ENCODE measurements around the gene MAP7D3. TPM values are rescaled to one million over a fixed set of nuclear protein-coding genes. Genes with fewer than 3 reads are reported as not detected.

MAP7D3 gene
- total and polyA plus RNA-seq, 2 of the 8 experiments (the other 6 are each of a cell fraction or from before 2014, with no cell fraction given) = 4.8 to 19.6 TPM

GRCh38 chrX:136272325-136272724, 21.1 kb upstream of the MAP7D3 start:
- Histone ChIP-seq H3K56ac (replicated peaks; ENCODE audit: insufficient read length, low read depth, low read length) (no peak overlapping the region), H3K79me1 (ENCODE audit: low read depth, low read length) (no peaks in the 10 kb centered on the region), H4K5ac (ENCODE audit: insufficient read length, low read depth, low read length) (no peak overlapping the region), H3K4me3 (ENCODE audit: extremely low read depth in 1 of 4, insufficient read depth in 2 of 4, low read depth in 3 of 4, low read length in 4 of 4) (no peak overlapping the region), H2BK15ac (ENCODE audit: low read length) (no peak overlapping the region), H4K20me1 (replicated peaks in 1 of 2; ENCODE audit: control insufficient read depth in 1 of 2, insufficient read depth in 2 of 2, low read length in 2 of 2) (no peaks in the 10 kb centered on the region), H2BK120ac (replicated peaks; ENCODE audit: low read depth, low read length) (no peak overlapping the region), H3K4me2 (ENCODE audit: insufficient read depth in 1 of 2, low read depth in 2 of 2, low read length in 2 of 2) (no peak overlapping the region), H3K36me3 (ENCODE audit: control insufficient read depth in 2 of 4, insufficient read depth in 4 of 4, low read length in 3 of 4) (no peaks in the 10 kb centered on the region), H3K23me2 (ENCODE audit: low read depth, low read length) (no peaks in the 10 kb centered on the region), H4K8ac (ENCODE audit: extremely low read depth, insufficient read depth, low read length) (no peak overlapping the region), H2AFZ (ENCODE audit: low read length) (no peak overlapping the region), H3K14ac (ENCODE audit: insufficient read length) (no peak overlapping the region), H2BK5ac (ENCODE audit: low read depth, low read length) (no peak overlapping the region), H4K91ac (replicated peaks; ENCODE audit: insufficient read length, low read length) (no peak overlapping the region), H3K9ac (replicated peaks in 1 of 4; ENCODE audit: extremely low read depth in 1 of 4, low read depth in 3 of 4, low read length in 3 of 4) (no peak overlapping the region), H3K9me3 (ENCODE audit: insufficient read depth in 2 of 2, low read depth in 1 of 2, low read length in 1 of 2) (no peaks in the 10 kb centered on the region), H3K4me1 (replicated peaks in 1 of 4; ENCODE audit: control insufficient read depth in 3 of 4, insufficient read depth in 4 of 4, low read length in 3 of 4) (no peaks in the 10 kb centered on the region), H2AK5ac (ENCODE audit: low read depth, low read length) (no peak overlapping the region), H2BK20ac (ENCODE audit: low read length) (no peak overlapping the region), H2BK12ac (ENCODE audit: low read depth, low read length) (no peak overlapping the region), H3K79me2 (ENCODE audit: control insufficient read depth in 1 of 2, insufficient read depth in 2 of 2, low read length in 2 of 2) (no peaks in the 10 kb centered on the region), H3K18ac (ENCODE audit: extremely low read depth, low read length) (no peak overlapping the region), H3K23ac (ENCODE audit: insufficient read length) (no peak overlapping the region), H3K4ac (replicated peaks; ENCODE audit: insufficient read length, low read depth, low read length) (no peak overlapping the region), H3K27ac (ENCODE audit: low read depth, low read length) (no peak overlapping the region), H3K27me3 (replicated peaks in 1 of 4; ENCODE audit: control insufficient read depth in 3 of 4, extremely low read depth in 1 of 4, insufficient read depth in 3 of 4, low read length in 3 of 4) (no peaks in the 10 kb centered on the region)
- no peak for FAIRE-seq
- POLR2A ChIA-PET (ENCODE audit: partially characterized antibody) = no interaction called here
- no CpG with 5 or more reads among the region's 1 CpG for WGBS, 2 experiments (ENCODE audit: extremely low coverage in 1 of 2, insufficient coverage in 1 of 2, insufficient read length in 1 of 2, insufficient replicate concordance in 2 of 2, low coverage in 1 of 2, low lambda C conversion rate in 2 of 2, missing lambda C conversion rate in 1 of 2)
- TF ChIP-seq SIRT6 (IDR thresholded peaks at IDR 0.05; ENCODE audit: low read length) (no peak), CTCF (IDR thresholded peaks at IDR 0.05; ENCODE audit: control extremely low read depth in 1 of 3, insufficient read depth in 1 of 3, low read depth in 1 of 3, low read length in 3 of 3) (peak in 1 of 3 experiments; percentile 13; a peak in 1 of 4 replicates)
- no peak for DNase-seq (ENCODE audit: low read depth in 1 of 2, low spot score in 2 of 2)
- CTCF ChIA-PET (ENCODE audit: partially characterized antibody) = interaction anchor here (0.6 to 1.4 kb wide), 6 partner anchors 9 to 422 kb away, joined by 3 to 4 read pairs (median 4); no protein-coding TSS in a partner anchor
